ENCODE measurements around the gene TMEM30B.

DNA sequence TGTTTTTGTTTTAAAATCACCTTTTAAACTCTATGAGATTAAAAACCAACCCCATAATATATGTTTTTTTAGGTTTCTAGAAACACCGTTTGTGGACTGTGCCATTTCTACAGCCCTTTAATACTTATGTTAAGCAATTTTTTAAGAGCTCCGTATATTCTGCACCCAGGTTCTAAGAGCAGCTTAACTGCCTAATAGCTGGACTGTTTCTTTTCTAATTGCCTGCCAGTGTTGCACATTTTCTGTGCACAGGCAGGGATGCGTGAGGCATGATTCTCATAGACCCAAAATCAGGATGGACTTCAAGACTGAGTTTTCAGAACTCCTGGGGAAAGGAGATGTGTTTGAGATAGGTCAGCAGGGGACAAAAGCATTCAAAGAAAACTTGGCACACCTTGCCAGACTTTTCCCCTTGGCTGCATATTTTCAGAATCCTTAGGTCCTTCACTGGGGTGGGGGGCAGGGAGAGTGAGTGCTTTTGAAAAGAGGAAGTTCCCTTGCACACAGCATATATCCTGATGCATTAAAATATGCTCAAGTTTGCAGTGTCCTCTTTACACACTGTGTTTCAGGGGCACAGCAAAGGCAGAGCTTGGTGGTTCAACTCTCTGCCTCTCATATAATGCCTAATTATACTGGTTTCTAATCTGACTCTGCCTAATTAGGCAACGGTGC lies 27.9 kb downstream of the TMEM30B start:
- TF ChIP-seq, protein P1, sequence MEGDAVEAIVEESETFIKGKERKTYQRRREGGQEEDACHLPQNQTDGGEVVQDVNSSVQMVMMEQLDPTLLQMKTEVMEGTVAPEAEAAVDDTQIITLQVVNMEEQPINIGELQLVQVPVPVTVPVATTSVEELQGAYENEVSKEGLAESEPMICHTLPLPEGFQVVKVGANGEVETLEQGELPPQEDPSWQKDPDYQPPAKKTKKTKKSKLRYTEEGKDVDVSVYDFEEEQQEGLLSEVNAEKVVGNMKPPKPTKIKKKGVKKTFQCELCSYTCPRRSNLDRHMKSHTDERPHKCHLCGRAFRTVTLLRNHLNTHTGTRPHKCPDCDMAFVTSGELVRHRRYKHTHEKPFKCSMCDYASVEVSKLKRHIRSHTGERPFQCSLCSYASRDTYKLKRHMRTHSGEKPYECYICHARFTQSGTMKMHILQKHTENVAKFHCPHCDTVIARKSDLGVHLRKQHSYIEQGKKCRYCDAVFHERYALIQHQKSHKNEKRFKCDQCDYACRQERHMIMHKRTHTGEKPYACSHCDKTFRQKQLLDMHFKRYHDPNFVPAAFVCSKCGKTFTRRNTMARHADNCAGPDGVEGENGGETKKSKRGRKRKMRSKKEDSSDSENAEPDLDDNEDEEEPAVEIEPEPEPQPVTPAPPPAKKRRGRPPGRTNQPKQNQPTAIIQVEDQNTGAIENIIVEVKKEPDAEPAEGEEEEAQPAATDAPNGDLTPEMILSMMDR (IDR thresholded peaks at IDR 0.05), result no peak
- no peak for TF ChIP-seq POLR2A (IDR thresholded peaks at IDR 0.05)

Data from right lobe of liver (tissue), 4 donors.